Ureter (tissue), 1 donor: Measurements from ENCODE around the gene LSM12. TPM values are rescaled to one million over a fixed set of nuclear protein-coding genes. Genes with fewer than 3 reads are reported as not detected.
A peak's percentile ranks its signal among the peaks of the same experiment; 100 is the strongest.
"Not testable (repeated sequence)": the region's sequence is repeated elsewhere in the genome, so short reads cannot be mapped to it uniquely, and the experiment has no call there.

Source experiments
- DNase-seq: peaks from one replicate; pipeline ENCODE4 v3.0.0-alpha.2; 2020; ENCODE audit warnings: low spot score
- total RNA-seq: library from RNA; stranded (reverse); gene quantifications from one replicate; pipeline ENCODE4 v1.2.4, GENCODE V29; 2023
- donor health status: DM: yes; HTN: yes; CAD: no.

LSM12 gene
- total RNA-seq, 1 donor from 2014 or later: 62.5 TPM

- DNase-seq: no peak
Measured at GRCh38 chr17:44044071-44044470, 22.4 kb downstream of the LSM12 start.

- DNase-seq: no peak
Measured at GRCh38 chr17:44043272-44043696, 23.2 kb downstream of the LSM12 start.

DNA sequence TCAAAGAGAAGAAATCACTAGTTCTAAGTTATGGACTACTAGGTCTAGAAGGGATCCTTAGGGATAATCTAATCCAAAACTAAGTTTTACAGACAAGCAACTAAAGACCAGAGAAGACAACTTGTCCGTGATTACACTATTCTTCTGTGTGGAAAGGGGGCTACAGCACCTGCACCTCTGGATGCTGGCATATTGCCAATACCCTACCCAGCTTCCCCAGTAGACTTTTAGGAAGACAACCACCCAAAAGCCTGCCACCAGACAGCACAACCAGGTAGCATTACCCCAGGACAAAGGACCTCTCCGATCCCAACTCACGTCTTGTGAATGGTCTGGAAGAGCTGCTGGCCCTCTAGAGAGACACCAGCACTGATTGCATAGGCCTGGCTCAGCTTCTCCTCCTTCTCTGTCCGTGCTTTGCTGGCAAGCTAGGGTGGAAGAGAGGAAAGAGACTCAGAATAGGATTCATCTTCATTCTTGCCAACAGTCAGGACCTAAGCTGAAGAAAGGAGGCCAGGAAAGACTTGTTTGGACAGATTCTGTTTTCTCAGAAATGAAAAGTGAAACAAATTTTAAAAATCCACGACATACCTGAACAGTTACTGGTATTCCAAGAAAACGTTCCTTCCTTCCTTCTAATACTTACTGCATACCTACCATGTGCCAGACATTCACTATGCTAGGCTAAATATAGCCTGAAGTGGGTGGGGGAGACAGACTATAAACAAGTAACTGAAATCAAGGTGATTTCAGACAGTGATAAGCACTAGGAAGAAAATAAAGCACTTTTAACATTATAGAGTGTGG is 26.4 kb downstream of the LSM12 start:
- DNase-seq: no peak

DNA sequence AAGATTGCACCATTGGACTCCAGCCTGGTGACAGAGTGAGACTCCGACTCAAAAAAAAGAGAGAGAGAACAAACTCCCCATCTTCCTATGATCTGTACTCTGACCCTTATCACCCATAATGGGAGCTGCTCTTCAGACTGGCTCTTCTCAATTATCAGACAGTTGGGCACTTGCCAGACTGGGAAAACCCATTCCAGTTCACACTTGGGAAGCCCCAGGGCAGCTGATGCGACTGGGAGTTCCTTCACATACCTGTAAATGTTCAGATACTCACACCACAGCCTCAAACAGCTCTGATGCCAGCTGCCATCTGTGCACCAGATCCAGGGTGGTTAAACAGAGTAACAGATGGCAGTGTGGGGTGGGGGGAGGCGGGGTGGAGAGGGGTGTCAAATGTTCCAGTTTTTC is 27.9 kb downstream of the LSM12 start:
- DNase-seq: no peak

DNA sequence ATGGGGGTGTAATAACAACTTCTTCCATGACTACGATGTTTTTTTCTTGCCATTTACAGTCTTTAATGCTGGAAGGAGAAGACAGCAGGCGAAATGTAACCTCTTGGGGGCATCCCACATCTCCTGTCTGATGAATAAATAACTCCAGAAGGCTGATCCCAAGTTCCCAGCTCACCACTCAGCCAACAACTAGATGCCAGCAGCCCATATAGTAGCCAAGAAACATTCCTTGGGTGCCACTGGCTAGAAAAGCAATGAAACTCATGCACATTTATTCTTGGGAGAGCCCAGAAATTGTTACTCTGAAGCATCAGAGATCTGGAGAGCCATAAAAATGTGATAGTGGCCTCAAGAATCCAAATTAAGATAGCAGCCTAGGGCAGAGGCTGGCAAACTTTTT is 29.0 kb downstream of the LSM12 start:
- no peak for DNase-seq

- DNase-seq: not testable (repeated sequence)
Measured at GRCh38 chr17:44034688-44035087, 31.8 kb downstream of the LSM12 start.

DNA sequence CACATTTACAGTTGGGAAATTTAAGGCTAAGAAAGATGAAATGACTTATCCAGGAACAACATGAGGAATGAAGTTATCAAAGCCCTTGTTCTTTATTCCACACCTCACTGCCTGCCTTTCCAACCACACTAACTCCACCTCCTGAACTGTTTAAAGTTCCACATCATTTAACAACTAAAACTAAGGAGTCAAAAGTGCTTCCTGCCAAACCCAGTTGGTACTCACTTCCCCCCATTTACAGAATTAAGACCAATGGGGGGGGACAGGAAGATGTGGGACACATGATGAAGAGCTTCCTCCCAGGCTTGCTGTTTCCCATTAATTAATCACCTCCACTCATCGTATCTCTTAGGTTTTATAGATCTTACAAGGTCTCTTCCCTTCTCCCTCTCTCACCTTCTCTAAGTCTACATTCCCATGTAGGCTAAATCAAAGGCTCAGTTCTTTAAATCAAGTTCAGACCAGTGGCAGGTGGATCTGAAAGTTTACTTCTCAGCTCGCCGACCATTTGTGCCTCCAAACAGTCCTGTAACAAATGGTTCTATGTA is 32.5 kb downstream of the LSM12 start:
- no peak for DNase-seq

DNA sequence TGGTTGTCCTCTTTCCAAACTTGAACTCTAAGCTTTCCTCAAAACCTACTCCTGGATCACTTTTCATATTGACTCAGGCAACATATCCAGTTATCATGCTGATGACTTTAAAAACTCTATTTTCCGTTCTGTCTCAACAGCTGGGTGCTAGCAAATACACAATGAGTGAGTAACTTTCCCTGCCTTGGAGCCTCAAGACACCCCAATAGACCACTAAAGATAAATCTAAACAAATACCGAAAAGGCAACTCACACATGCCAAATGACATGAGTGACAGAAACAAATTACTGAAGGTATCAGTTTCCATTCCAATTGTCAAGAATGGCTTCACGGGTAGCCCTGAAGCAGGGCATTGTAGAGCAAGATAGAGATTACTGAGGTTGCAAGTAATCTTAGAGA is 36.0 kb downstream of the LSM12 start:
- no peak for DNase-seq

GRCh38 chr17:44029736-44030135 is 36.7 kb downstream of the LSM12 start:
- DNase-seq: no peak

DNA sequence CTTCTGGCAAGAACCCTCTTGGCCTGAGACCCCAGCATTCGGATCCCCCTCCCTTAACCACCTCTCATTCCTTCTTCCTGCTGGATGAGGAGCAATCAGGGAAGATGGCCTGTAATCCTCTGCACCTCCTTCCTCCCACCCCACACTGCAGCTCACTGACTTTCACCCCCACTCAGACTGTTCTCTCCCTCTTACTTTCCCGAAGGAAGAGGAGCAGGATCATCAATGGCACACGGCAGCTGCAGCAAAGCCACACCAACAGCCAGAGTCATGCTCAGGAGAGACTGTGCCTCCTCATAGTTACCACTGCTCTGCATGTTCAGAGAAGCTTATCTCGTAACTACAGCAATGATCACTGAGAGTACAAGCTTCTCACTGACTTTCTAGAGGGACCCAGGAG is 41.6 kb downstream of the LSM12 start:
- no peak for DNase-seq

DNA sequence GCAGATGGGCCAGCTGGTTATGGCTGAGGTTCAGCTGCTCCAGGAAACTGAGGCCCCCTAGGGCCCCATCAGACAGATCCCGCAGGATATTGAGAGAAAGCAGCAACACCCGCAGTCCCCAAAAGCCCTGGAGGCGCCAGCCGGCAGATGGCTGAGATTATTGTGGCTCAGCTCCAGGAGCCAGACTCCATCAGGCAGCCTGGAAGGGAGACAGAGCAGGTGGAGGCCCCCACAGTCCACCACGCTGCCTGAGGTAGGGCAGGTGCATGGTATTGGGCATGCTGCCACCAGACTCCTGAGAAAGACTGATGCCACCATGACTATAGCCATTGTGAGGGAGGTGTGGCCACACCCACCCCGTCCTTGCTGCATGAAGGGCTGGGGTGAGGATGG is 42.2 kb downstream of the LSM12 start:
- no peak for DNase-seq

DNA sequence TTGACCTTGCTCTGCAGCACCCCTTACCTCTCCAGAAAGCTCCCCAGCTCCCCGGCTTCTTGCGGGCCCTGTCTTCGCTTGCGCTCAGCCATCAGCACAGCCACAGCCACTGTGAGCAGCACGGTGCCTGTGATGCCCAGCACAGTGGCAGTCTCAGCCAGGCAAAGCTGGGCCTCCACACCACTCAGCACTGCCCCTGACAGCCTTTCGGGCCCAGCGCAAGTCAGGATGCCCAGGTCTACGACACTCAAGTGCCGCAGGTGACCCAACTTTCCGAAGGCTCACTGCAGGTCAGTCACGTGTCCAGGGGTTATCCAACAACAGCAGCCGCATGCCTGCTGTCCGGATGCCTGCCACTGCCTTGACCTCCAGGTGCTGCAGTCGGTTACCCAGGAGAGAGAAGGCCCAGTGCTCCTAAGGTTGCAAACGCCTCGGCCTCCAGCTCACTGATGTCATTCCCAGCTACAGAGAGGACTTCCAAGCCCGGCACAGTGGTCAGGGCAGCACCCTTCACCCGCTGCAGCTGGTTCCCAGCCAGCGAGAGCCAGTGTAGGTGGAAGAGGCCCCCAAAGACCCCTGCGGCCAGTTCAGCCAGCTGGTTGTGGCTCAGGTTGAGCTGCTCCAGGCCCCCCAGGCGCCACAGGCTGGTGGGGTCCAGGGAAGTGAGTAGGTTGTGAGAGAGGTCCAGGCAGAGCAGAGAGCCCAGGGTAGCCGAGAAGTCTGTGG is 42.8 kb downstream of the LSM12 start:
- no peak for DNase-seq

GRCh38 chr17:44022246-44022645 is 44.2 kb downstream of the LSM12 start:
- DNase-seq: no peak

DNA sequence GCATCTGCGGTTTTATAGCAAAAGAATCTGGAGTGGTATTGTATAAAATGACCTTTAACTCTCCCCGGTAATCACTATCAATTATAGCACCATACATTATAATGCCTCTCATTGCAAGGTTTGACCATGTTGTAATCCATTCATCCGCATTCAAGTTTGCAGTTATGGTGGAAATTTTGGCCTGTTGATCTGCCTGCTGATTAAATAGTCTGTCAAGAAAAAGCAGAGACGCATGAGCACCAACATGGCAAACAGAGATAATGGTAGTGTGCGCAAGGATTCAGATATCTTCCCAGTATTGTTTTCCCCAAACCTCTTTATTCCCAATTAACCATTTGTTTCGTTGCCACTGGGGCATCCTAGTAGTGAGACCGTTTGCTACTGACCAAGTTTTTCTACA is 45.2 kb downstream of the LSM12 start:
- not testable (repeated sequence) for DNase-seq

GRCh38 chr17:44014437-44015172 is 51.9 kb downstream of the LSM12 start, which contains the start of gene TMEM101:
Gene TMEM101, minus strand, starts transcription at chr17:44014963. Its CDS starts 11 bp downstream, at chr17:44014952.
- DNase-seq: peak; percentile 94

DNA sequence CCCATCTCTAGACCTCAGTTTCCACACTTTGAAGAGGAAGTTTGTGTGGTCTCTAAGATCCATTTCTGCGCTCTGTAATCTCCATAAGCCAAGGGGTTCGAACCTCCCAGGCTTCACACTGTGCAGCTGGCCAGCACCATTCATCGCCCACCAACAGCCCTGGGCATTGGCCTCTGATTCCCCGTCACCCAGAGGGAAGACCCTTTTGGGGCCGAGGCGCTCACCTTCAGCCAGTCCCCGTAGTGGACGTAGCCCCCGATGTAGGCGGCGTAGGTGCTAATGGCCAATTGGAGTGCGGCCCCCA is 52.4 kb downstream of the LSM12 start:
- DNase-seq: no peak

DNA sequence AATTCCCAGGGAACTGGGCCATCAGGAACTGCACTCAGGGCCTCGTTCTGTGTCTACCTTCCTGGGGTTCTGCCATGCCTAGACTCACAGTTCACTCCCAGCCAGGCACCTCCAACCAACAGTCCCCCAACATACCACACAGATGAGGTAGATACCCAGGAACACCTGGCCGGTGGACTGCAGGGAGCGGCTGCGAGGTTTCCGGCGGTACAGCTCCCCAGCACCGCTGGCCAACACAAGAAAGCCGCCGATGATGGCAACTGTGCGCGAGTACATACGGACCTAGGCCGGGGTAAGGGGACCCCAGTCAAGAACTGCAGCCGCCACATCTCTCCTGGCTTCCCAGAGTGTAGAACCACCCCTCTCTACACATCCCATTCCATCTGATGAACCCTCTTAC is 53.6 kb downstream of the LSM12 start:
- no peak for DNase-seq

GRCh38 chr17:44012391-44012790 is 54.1 kb downstream of the LSM12 start:
- no peak for DNase-seq

- no peak for DNase-seq
Measured at GRCh38 chr17:44011876-44012275, 54.6 kb downstream of the LSM12 start.

DNA sequence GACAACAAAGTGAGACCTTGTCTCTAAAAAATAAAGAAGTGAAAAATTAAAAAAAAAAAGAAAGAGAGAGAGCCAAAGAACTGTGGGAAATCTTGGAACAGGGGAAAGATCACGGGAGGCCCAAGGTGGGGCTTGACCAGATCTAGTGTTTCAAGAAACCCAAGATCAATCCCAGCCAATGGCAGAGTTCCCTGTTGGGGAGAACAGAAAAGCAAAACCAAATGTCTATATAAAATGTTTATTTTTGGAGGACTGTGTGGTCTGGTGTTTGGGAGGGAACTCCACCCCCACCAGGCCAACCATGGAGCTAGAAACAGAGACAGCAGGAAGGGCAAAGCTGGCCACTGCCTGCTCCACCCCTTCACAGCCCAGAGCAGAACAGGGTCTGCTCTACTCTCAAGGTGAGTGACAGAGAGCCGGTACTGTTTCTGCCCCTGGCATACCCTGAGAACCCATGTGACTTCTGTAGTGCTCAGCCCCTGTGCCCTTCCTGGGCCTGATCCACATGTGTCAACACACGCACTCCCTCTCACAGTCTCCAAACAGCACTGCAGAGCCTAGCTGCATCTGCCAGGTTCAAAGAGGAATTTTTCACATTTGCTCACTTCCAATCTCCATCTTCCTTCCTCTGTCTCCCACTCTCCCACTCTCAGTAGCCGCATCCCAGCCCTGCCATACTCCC is 55.4 kb downstream of the LSM12 start:
- DNase-seq: no peak

- no peak for DNase-seq
Measured at GRCh38 chr17:44008205-44008909, 58.1 kb downstream of the LSM12 start.
